Ascending aorta (tissue), 2 donors: ENCODE measurements around the gene TXNDC16. TPM values are rescaled to one million over a fixed set of nuclear protein-coding genes. Genes with fewer than 3 reads are reported as not detected.

Source experiments
- DNase-seq, 2 donors: peaks; one replicate each; pipeline ENCODE4 v3.0.0-alpha.2; 2019; ENCODE audit warnings: low spot score in 2 of 2
- H3K27ac ChIP-seq, 2 donors: fragments of 200-600 bp; sonication (generic); one replicate each; pipeline ENCODE4 v1.5.1; 2016 to 2017; ENCODE audit warnings: mild to moderate bottlenecking in 1 of 2
- H3K27me3 ChIP-seq: fragments of 200-600 bp; sonication (generic); one replicate; pipeline ENCODE4 v1.5.1; 2017
- H3K36me3 ChIP-seq, 2 donors: fragments of 200-600 bp; sonication (generic); one replicate each; pipeline ENCODE4 v1.5.1; 2016
- H3K4me1 ChIP-seq, 2 donors: fragments of 200-600 bp; sonication (generic); one replicate each; pipeline ENCODE4 v1.5.1; 2016 to 2017; ENCODE audit warnings: mild to moderate bottlenecking in 1 of 2
- H3K4me3 ChIP-seq, 2 donors: fragments of 200-600 bp; sonication (generic); one replicate each; pipeline ENCODE4 v1.5.1; 2016 to 2017; ENCODE audit warnings: mild to moderate bottlenecking in 1 of 2
- H3K9me3 ChIP-seq, 2 donors: fragments of 200-600 bp; sonication (generic); one replicate each; pipeline ENCODE4 v1.5.1; 2016
- CTCF ChIP-seq, 3 experiments: fragments of 200-600 bp in 2 of 3; fragments of 450-650 bp in 1 of 3; sonication (generic) in 2 of 3; IDR thresholded peaks; one replicate each; pipeline ENCODE4 v1.5.1; 2016 to 2019; ENCODE audit warnings: antibody characterized with exemption in 3 of 3, mild to moderate bottlenecking in 1 of 3, moderate library complexity in 1 of 3
- intact Hi-C: fragments of 100-400 bp; cut with DNase I; formaldehyde crosslinking; loops from one replicate; pipeline ENCODE4 v1.15.1; 2023
- total RNA-seq: library from RNA; depleted of rRNA; stranded (reverse); fragments of >200 nt; gene quantifications from one replicate; pipeline ENCODE4 v1.1.0, GENCODE V29; 2016

Gene TXNDC16
- total RNA-seq, 1 donor from 2014 or later = 1.8 TPM

DNA sequence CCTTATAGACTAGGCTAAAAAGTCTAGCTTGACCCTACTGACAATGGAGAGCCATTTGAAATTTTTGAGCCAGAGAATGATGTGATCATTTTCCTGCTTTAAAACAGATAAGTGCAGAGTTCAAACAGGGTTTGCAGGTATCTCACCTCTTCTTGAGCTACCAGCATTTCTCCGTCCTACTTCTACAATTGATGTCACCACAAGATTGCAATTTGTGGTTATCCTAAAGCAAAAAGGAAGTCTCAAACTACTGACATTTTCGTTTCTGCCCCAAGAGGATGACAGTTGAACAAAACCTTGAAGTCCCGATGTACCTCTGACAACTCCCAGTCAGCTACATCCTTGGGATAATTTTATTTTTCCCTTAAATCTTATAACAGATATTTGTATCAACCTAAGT lies 151.5 kb downstream of the TXNDC16 start:
- intact Hi-C loops = no loop called here
- H3K27ac ChIP-seq = no peak overlapping the region
- TF ChIP-seq CTCF (IDR thresholded peaks at IDR 0.05) = no peak
- H3K27me3 ChIP-seq = no peaks in the 10 kb centered on the region
- DNase-seq = no peak
- H3K4me1 ChIP-seq = no peaks in the 10 kb centered on the region
- H3K36me3 ChIP-seq = no peaks in the 10 kb centered on the region
- no peaks in the 10 kb centered on the region for H3K9me3 ChIP-seq
- no peak overlapping the region for H3K4me3 ChIP-seq

GRCh38 chr14:52399921-52400595 lies 152.2 kb downstream of the TXNDC16 start:
- TF ChIP-seq CTCF (IDR thresholded peaks at IDR 0.05) = no peak
- H3K27ac ChIP-seq = no peak overlapping the region
- H3K9me3 ChIP-seq = no peaks in the 10 kb centered on the region
- intact Hi-C loops = no loop called here
- no peaks in the 10 kb centered on the region for H3K36me3 ChIP-seq
- H3K4me1 ChIP-seq = no peaks in the 10 kb centered on the region
- no peak for DNase-seq
- H3K27me3 ChIP-seq = no peaks in the 10 kb centered on the region
- no peak overlapping the region for H3K4me3 ChIP-seq

GRCh38 chr14:52399104-52399503 lies 153.2 kb downstream of the TXNDC16 start:
- DNase-seq = no peak
- no peak overlapping the region for H3K4me3 ChIP-seq
- H3K27me3 ChIP-seq = no peaks in the 10 kb centered on the region
- no peaks in the 10 kb centered on the region for H3K4me1 ChIP-seq
- intact Hi-C loops = no loop called here
- H3K36me3 ChIP-seq = no peaks in the 10 kb centered on the region
- no peaks in the 10 kb centered on the region for H3K9me3 ChIP-seq
- TF ChIP-seq CTCF (IDR thresholded peaks at IDR 0.05) = no peak
- no peak overlapping the region for H3K27ac ChIP-seq

- no peak overlapping the region for H3K4me3 ChIP-seq
- H3K4me1 ChIP-seq = no peaks in the 10 kb centered on the region
- H3K27me3 ChIP-seq = no peaks in the 10 kb centered on the region
- DNase-seq = no peak
- H3K27ac ChIP-seq = no peak overlapping the region
- intact Hi-C loops = no loop called here
- H3K36me3 ChIP-seq = no peaks in the 10 kb centered on the region
- TF ChIP-seq CTCF (IDR thresholded peaks at IDR 0.05) = no peak
- H3K9me3 ChIP-seq = no peaks in the 10 kb centered on the region
Observed at GRCh38 chr14:52397844-52398243, 154.5 kb downstream of the TXNDC16 start.

DNA sequence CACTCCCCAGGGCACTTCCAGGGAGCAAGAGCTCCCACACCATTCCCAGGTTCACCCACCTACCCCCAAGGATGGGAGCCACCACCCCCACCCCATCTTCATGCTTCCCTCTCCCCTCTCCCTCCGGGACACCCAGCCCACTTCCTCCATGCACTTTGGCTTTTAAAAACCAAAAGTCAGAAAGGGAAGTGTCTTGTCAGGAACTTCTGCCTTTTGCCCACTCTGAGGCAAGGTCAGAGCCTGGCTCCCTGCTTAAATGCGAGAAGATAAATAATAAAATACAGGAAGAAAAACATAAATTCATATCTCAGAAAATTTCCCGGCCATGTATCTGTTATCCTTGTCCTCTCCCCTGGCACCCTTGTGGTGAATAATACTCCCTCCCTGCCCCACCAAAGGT lies 156.6 kb downstream of the TXNDC16 start:
- no peak for TF ChIP-seq CTCF (IDR thresholded peaks at IDR 0.05)
- intact Hi-C loops = no loop called here
- Histone ChIP-seq H3K27ac (no peak overlapping the region), H3K36me3 (no peaks in the 10 kb centered on the region), H3K9me3 (no peaks in the 10 kb centered on the region), H3K4me1 (no peaks in the 10 kb centered on the region), H3K27me3 (no peaks in the 10 kb centered on the region), H3K4me3 (no peak overlapping the region)
- DNase-seq = no peak
